ENCODE results near the gene LTA4H. TPM values are rescaled to one million over a fixed set of nuclear protein-coding genes. Genes with fewer than 3 reads are reported as not detected.

Gene LTA4H
- total RNA-seq, 4 donors from 2014 or later, result 66.0 to 84.7 (median 75.5) TPM

DNA sequence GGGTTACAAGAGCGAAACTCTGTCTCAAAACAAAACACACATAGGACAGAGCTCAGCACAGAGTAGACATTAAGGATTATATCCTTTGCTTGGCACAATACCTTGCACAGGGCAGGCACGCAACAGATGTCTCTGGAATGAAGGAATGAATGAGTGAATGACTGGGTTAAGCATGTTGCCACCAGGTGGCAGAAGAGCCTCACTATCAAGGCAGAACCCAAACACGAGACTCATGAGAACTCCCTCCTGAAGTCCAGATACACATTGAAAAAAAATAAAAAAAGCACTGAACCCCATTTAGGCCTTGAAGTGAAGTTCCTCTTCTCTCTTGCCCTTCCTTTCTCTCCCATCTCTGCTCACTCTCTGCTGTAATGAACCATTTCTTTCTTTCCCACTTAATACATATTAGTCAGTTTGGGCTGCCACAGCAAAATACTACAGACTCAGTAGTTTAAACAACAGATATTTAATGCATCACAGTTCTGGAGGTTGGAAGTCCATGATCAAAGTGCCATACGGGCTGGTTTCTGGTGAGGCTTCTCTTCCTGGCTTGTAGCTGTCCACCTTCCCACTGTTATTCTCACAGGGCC, 26.6 kb upstream of the LTA4H start:
- 29 to 34% methylated on average over 4 of the region's 4 CpGs for WGBS, 2 donors
- TF ChIP-seq, protein P1, sequence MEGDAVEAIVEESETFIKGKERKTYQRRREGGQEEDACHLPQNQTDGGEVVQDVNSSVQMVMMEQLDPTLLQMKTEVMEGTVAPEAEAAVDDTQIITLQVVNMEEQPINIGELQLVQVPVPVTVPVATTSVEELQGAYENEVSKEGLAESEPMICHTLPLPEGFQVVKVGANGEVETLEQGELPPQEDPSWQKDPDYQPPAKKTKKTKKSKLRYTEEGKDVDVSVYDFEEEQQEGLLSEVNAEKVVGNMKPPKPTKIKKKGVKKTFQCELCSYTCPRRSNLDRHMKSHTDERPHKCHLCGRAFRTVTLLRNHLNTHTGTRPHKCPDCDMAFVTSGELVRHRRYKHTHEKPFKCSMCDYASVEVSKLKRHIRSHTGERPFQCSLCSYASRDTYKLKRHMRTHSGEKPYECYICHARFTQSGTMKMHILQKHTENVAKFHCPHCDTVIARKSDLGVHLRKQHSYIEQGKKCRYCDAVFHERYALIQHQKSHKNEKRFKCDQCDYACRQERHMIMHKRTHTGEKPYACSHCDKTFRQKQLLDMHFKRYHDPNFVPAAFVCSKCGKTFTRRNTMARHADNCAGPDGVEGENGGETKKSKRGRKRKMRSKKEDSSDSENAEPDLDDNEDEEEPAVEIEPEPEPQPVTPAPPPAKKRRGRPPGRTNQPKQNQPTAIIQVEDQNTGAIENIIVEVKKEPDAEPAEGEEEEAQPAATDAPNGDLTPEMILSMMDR (IDR thresholded peaks at IDR 0.05), result peak in 1 of 3 donors; percentile 62
- TF ChIP-seq POLR2A (IDR thresholded peaks at IDR 0.05), result no peak

DNA sequence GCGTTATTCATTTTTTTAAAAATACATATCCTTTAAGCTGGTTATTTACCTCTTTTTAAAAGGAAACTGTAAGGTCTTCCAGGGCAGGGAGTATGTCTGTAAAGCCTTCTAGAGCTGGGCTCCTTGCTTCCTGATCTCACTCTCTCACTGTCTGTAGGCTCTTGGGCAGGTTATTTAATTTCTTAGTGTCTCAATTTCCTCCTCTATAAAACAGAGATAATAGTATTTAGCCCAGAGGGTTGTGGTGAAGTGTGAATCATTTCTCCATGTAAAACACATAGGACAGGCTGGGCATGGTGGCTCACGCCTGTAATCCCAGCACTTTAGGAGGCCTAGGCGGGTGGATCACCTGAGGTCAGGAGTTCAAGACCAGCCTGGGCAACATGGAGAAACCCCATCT, 25.9 kb upstream of the LTA4H start:
- DNase-seq (ENCODE audit: low spot score in 2 of 2), result peak in 1 of 2 donors; percentile 28
- H3K4me3 ChIP-seq (ENCODE audit: low read depth, poor library complexity, severe bottlenecking), result no peak overlapping the region
- 93% methylated on average over 3 of the region's 3 CpGs for WGBS, 2 donors
- TF ChIP-seq, protein P1 (IDR thresholded peaks at IDR 0.05), result no peak
- TF ChIP-seq POLR2A (IDR thresholded peaks at IDR 0.05), result no peak
- intact Hi-C loops (cut with DNase I; ENCODE audit: low total_unique reads), result loop anchor here (5.0 to 10.0 kb wide), 3 partner anchors 156 to 456 kb away; partner anchors contain the start of gene CDK17

More for the DNA sequence above, 26.6 kb upstream of the LTA4H start:
- no peak overlapping the region for H3K4me3 ChIP-seq (ENCODE audit: low read depth, poor library complexity, severe bottlenecking)
- peak; percentile 69 to 89 for DNase-seq (ENCODE audit: low spot score in 2 of 2)
- intact Hi-C loops (cut with DNase I; ENCODE audit: low total_unique reads), result loop anchor here (5.0 to 10.0 kb wide), 3 partner anchors 155 to 455 kb away; partner anchors contain the start of gene CDK17

DNA sequence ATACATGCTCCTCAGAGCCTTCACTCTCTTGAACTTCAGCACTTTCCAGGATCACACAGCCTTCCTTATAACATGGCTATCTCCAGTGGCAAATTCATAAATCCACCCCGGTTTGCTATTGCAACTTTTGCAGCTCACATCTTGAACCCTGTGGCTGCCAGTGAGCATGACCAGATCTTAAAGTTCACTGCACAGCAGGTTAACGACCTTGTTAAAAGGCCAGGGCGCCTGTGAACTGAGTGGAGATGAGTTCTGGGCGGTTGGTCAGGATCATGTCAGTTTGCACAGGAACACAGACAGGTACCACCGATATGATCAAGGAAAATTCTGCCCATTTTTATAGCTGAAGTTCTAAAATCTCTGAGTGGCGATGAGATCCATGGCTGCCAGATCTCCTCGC, 24.7 kb upstream of the LTA4H start:
- intact Hi-C loops (cut with DNase I; ENCODE audit: low total_unique reads), result loop anchor here (5.0 to 10.0 kb wide), 3 partner anchors 157 to 457 kb away; partner anchors contain the start of gene CDK17
- TF ChIP-seq POLR2A (IDR thresholded peaks at IDR 0.05), result no peak
- TF ChIP-seq, protein P1 (IDR thresholded peaks at IDR 0.05), result no peak
- peak in 1 of 2 donors; percentile 36 for DNase-seq (ENCODE audit: low spot score in 2 of 2)
- 74 to 78% methylated on average over 7 of the region's 7 CpGs for WGBS, 2 donors
- no peak overlapping the region for H3K4me3 ChIP-seq (ENCODE audit: low read depth, poor library complexity, severe bottlenecking)

- no peak for TF ChIP-seq POLR2A (IDR thresholded peaks at IDR 0.05)
- TF ChIP-seq, protein P1 (IDR thresholded peaks at IDR 0.05), result no peak
- WGBS, 2 donors, result 77 to 80% methylated on average over 4 of the region's 4 CpGs
- intact Hi-C loops (cut with DNase I; ENCODE audit: low total_unique reads), result no loop called here
These were observed 22.7 kb upstream of the LTA4H start for GRCh38 chr12:96057986-96058553.

GRCh38 chr12:96056646-96057455, 21.5 kb upstream of the LTA4H start:
- H3K4me3 ChIP-seq (ENCODE audit: low read depth, poor library complexity, severe bottlenecking), result no peak overlapping the region
- intact Hi-C loops (cut with DNase I; ENCODE audit: low total_unique reads), result no loop called here
- peak in 1 of 2 donors; percentile 10 for DNase-seq (ENCODE audit: low spot score in 2 of 2)
- TF ChIP-seq, protein P1 (IDR thresholded peaks at IDR 0.05), result no peak
- TF ChIP-seq POLR2A (IDR thresholded peaks at IDR 0.05), result no peak
- WGBS, 2 donors, result 94 to 96% methylated on average over 8 of the region's 8 CpGs

More at GRCh38 chr12:96057986-96058553, 22.7 kb upstream of the LTA4H start:
- DNase-seq (ENCODE audit: low spot score in 2 of 2), result peak in 1 of 2 donors; percentile 12
- H3K4me3 ChIP-seq (ENCODE audit: low read depth, poor library complexity, severe bottlenecking), result no peak overlapping the region
